ENCODE data around the gene WDR7. TPM values are rescaled to one million over a fixed set of nuclear protein-coding genes. Genes with fewer than 3 reads are reported as not detected.
A peak's percentile ranks its signal among the peaks of the same experiment; 100 is the strongest.
"Not testable (repeated sequence)": the region's sequence is repeated elsewhere in the genome, so short reads cannot be mapped to it uniquely, and the experiment has no call there.

Gene WDR7
- total RNA-seq, 1 experiment from 2014 or later = 5.1 TPM

DNA sequence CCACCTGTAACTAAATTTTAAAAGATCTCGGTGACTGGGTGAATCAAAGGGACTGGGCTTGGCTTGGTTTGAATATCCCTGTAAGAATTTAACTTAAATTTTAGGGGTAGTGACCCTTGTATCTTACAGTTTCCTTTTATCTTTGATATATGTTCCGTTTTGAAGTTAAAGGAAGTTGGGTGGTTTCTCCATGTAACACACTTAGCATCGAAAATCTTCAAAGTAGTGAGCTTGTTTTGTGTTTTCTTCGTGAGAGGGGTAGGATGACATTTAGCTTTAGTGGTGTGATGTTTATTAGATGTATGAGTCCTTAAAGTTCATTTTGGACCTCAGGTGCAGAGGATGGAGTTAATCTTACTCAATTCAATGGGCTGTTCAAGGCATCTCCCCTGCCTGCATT is 1.6 kb downstream of the WDR7 start:
- DNase-seq (ENCODE audit: extremely low read depth, low read depth) = no peak

DNA sequence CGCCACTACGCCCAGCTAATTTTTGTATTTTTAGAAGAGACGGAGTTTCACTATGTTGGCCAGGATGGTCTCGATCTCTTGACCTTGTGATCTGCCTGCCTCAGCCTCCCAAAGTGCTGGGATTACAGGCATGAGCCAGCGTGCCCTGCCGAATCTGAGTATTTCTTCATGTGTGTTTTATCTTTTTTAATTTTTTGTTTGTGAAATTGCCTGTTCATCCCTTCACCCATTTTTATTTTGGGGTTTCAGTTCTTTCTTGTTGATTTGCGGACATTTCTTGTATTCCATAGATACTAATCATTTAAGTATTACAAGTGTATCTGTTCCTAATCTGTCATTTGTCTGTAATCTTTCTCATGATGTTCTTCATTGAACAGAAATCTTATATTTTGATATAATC is 3.1 kb downstream of the WDR7 start:
- DNase-seq (ENCODE audit: extremely low read depth, low read depth) = not testable (repeated sequence)

DNA sequence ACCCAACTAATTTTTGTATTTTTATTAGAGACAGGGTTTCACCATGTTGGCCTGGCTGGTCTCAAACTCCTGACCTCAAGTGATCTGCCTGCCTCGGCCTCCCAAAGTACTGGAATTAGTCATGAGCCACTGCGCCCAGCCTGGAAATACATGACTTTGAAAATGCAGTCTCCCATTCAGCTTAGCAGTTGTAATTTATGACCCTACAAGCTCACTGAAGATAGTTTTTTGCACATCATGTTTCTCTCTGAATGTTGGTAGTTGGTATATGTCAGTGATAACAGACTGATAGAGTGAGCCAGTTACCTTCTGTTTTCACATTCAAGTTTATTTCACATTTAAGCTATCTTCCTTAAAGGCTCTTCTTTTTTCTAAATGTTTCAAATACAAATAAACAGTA is 7.1 kb downstream of the WDR7 start:
- no peak for DNase-seq (ENCODE audit: extremely low read depth, low read depth)

DNA sequence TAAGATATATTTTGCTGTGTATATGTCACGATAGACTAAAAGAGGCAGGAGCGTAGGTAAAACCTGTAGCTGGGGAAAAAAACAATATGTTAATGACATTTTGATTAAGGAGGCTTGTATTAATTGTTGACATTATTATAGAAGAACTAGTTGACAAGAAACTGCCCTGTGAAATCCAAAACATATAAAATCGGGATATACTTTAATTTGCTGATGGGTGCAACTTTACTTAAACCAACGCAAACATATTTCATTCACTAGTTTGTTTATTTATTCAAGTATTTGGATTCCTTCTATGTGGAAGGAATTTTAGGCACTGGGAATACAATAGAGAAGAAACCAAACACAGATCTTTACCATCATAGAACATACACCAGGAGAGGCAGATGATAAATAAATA is 8.0 kb downstream of the WDR7 start:
- no peak for DNase-seq (ENCODE audit: extremely low read depth, low read depth)

DNA sequence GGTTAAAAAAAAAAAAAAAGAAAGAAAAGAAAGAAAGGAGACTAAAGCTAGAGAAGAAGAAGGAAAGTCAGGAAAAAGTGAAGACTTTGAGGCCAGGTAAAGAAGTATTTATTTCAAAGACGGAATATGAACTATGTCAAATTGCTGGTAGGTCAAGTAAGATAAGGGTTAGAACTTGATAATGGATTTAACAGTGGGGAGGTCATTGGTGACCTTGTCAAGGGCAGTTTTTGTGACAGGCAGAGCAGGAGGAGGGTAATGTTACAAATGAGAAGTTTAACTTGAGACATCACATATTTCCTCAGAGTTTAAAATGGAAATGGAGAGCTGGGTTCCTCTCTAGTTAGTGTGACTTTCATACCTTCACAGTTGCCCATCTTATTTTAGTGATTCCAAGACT is 9.5 kb downstream of the WDR7 start:
- no peak for DNase-seq (ENCODE audit: extremely low read depth, low read depth)

DNA sequence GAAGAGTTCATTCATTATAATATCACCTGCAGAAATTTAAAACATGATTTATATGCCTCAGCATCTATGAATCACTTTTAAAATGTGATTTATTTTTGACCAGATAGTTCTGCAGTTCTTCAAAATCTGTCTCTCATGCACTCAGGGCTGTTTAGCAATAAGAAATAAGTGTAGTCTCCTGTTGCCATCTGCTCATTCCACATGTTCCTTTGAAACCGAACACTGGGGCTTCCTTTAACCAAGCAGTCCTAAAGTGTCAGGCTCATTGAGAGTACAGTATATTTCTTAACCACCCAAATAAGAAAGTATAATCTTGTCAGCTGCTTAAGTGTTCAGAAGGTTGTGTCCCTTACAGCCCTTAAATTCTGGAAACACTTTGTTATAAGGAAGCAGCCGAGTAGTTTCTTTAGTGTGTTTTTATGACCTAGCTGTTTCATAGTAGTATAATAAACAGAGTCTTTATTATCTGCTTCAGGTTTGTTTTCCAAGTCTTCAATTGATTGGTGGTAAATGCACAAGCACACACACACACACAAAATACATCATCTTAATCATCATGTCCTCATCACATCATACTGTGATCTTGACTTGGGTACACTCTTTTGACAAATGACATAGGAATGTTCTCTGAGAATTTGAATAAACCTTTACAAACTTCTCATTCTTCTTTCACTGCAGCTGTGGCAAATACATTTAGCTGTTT is 10.4 kb downstream of the WDR7 start:
- no peak for DNase-seq (ENCODE audit: extremely low read depth, low read depth)

DNA sequence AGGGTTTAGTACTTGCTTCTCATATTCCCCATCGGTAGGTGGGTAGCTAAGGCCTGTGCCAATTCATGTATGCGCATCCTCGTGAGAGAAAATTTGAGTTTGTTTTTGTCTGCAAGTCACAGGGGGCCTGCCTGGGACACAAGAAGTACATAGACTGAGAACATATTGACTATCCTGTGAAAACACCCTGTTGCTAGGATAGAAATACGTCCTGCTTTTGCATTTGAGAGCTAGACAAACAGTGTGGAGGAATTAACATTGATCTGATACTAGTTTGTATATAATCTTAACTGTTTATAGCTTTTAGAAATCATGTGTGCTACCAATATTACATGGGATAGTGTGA is 10.9 kb downstream of the WDR7 start:
- no peak for DNase-seq (ENCODE audit: extremely low read depth, low read depth)

DNA sequence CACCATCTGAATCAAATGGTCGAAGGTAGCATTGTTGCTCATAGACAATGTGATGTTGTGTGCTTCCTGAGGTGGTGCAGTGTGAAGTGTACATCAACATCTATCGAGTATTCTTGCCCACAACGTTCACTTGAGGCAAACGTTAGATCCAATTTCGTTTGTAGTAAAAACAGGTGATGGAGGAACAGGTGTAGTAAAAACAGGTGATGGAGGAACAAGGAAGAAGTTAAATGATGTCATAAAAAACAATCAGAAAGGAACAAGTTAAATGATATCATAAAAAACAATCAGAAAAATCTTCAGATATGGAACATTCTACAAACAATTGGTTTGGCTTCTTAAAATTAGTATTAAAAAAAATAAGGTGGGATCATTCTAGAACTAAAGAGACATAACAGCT is 11.3 kb downstream of the WDR7 start:
- no peak for DNase-seq (ENCODE audit: extremely low read depth, low read depth)

DNA sequence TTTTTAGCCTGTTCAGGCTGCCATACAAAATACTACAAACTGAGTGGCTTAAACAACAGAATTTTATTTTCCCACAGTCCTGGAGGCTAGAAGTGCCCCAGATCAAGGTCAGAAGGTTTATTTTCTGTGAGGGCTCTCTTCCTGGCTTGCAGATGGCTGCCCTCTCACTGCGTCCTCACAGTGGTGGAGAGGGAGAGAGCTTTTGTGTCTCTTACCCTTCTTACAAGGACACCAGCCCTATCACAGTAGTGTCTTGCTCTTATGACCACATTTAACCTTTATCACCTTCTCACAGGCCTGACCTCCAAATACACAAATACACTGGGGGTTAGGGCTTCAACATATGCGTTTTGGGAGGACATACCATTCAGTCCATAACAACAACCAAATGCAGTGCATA is 11.7 kb downstream of the WDR7 start:
- no peak for DNase-seq (ENCODE audit: extremely low read depth, low read depth)

DNA sequence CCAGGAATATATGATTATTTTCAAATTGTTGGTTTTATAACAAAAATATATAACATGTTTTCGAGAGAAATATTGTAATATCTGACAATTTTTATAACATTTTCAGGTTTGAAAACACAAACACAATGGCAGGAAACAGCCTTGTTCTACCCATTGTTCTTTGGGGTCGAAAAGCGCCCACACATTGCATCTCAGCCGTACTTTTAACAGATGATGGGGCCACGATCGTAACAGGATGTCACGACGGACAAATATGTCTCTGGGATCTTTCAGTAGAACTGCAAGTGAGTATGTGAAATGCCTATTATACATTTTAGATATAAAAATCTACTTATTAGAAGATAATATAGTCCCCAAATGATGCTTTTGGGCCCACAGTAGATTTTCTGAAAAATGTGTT is 21.2 kb downstream of the WDR7 start:
- no peak for DNase-seq (ENCODE audit: extremely low read depth, low read depth)

DNA sequence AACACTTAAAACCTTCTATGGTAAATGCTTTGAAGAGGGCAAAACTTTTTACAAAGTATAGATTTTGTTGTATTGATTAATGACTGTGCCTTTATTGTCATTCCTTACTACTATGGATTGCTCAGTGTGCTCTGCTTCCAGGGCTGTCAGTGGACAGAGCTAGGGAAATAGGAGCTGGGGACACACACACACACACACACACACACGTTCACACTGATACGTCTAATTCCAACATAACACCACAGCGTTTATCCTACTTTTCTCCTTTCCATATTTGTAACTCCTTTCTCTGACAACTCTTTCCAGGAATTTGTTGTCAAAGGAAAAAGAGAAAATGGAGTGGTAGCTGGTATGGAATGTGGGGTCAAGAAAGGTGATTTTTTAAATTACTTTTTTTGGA is 21.8 kb downstream of the WDR7 start:
- no peak for DNase-seq (ENCODE audit: extremely low read depth, low read depth)

DNA sequence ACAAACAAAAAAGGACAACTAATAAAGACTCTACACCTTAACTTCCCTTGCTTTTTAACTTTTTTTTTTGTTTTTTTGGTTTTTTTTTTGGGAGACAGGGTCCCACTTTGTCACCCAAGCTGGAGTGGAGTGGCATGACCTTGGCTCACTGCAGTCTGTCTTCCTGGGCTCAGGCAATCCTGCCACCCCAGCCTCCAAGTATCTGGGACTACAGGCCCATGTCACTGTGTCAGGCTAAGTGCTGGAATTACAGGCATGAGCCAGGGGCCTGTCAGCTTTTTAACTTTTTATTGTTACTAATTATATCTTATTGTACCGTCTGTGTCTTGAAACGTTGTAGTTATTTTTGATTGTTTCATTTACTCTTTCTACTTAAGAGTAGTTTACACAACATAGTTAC is 25.5 kb downstream of the WDR7 start:
- no peak for DNase-seq (ENCODE audit: extremely low read depth, low read depth)

DNA sequence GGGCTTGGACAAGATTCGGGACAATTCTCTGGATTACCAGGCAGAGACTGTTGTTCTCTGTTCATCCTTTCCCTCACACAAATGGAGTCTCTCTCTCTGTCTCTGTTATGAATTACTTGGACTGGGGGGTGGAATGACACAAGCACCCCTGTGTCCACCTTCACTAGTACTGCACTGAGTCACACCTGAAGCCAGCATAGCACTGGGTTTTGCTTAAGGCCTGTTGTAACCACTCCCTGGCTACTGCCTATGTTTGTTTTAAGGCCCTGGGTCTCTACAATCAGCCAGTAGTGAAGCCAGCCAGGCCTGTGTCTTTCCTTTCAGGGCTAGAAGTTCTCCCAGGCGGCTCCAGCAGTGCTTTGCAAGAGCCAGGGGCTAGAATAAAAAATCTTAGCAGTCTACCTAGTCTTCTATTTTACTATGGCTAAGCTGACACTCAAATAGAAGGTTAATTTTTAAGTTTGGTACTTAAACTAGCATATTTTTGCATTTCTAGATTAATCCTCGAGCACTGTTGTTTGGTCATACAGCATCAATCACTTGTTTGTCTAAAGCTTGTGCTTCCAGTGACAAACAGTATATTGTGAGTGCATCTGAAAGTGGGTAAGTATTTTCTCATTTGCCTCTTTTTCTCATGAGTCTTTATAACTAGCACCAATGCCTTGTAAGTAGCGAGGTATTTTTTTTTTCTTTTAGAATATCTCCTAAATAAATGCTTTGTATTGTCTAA is 27.8 kb downstream of the WDR7 start:
- no peak for DNase-seq (ENCODE audit: extremely low read depth, low read depth)

DNA sequence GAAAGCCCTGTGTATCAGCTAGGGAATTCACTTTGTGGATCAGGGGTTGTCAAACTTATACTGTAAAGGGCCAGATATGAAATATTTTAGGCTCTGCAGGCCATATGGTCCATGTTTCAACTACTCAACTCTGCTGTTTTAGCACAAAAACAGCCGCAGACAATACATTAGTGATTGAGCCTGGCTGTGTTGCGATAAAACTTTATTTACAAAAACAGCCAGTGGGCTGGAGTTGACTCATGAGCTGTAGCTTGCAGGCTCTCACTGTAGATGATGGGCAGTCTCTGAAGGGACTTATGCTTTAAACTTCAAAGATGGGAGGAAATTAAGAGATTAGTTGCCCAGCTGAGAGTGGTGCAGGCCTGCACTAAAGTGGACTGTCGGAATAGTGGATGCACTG is 33.1 kb downstream of the WDR7 start:
- no peak for DNase-seq (ENCODE audit: extremely low read depth, low read depth)

DNA sequence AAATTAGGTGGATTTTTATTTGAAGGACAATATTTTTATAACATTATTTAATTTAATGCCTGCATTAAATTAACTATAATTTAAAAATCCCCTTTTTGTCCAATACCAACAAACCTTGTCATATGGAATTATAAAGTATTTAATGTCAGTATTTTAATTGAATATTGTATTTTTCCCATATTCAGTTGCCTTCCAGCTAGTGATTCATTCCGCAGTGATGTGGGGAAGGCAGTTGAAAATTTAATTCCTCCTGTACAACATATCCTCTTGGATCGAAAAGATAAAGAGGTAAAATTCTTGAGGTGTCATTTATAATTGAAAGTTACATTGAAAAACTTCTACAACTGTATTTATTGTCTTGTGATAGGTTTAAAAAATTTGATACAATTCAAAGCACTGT is 40.4 kb downstream of the WDR7 start:
- no peak for DNase-seq (ENCODE audit: extremely low read depth, low read depth)

DNA sequence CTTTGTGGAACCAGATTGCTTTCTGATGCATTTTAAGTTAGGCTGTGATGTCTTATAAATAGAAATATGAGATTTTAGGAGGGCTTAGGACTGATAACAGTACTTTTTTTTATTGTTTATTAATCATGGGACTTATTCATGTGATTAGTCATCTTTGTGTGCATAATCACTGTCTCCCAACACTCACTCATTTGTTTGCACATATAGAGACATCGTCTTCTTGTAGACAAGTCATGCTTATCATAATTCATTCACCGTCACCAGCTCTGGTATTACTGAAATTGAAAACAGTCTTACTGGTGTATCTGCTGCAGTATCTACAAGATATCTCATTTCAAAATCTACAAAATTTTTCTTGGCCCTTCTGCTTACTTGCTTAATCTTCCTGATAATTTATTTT is 45.8 kb downstream of the WDR7 start:
- no peak for DNase-seq (ENCODE audit: extremely low read depth, low read depth)

DNA sequence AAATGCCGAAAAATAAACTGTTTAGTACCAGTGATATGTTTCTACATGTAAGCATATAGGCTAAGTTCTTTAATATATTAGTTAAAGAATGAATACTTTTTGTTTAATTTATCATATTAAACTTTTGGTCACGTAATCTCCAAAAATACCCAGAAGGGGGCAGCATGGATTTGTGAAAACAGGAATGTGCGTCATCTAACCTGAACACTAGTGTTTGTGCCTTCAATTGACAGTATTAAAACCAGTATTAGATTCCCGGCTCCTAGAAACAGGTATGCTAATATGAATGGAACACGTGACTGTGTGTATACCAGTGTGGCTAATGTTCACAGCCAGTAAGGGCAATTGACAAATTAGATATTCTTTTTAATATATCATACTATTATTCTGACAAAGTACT is 51.8 kb downstream of the WDR7 start:
- peak; percentile 24 for DNase-seq (ENCODE audit: extremely low read depth, low read depth)

DNA sequence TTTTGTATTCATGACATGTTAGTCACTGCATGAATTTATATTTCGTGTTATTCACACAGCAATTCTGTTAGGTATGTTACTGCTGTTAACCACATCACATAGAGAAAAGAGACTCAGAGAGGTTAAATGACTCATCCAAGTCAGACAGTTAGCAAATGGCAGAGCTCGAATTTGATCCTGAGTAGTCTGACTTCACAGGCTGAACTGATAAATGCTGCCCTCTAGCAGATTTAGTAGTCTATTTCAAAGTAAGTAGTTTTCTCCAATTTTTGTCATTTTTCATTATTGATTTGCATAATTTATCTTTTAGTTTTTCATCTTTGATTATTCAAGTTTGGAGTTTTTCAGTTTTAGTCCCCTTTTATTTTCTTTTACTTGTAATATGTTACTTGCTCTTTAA is 58.3 kb downstream of the WDR7 start:
- DNase-seq (ENCODE audit: extremely low read depth, low read depth) = peak; percentile 44

DNA sequence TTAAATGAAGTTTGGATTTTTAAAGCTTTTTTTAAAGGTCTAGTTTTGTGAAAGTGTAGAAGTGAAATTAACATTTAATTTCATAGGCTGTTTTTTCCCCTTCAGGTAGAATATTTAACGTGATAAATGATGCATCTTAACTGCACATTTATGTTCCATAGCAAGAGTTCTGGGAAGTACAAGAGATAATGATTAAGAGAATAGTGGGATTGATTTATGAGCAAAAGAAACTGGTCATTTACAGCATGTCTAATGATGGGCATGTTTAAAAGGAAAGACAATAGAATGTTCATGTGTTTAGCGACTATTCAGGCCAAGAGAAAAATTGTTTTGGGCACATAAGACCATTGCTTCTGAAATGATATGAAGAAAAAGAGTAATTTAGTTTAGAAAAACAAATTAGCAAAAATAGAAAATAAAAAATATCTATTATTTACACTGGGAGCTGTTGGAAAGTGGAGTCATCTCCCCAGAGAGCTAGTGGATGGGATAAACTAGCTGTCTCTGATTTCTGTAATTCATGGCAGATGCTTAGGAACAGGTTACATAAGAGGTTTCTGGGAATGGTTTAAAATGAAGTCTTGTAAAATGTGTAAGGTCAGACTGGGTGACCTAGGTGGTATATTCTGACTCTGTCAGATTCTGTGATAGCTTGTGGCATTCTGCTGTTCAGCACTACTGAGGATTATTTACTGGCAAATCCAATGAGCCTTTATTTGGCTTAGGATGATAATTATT is 60.7 kb downstream of the WDR7 start:
- no peak for DNase-seq (ENCODE audit: extremely low read depth, low read depth)

DNA sequence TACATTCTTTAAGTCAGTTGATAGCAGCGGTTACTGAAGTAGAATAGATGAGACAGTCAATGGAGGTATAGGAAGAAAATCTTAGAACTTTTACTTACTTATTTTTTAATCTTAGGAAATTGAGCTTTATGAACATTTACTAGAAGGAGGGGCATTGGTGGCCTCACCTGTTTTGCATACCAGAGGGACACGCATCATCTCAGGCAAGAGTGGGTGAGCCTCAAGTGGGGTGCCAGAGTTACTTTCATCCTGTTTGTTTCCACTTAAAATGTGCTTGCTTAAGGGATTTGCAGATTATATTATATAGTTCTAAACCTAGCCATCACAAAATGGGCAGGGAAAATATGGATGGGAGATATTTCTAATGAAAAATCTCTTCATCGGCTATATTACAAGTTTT is 61.6 kb downstream of the WDR7 start:
- no peak for DNase-seq (ENCODE audit: extremely low read depth, low read depth)

DNA sequence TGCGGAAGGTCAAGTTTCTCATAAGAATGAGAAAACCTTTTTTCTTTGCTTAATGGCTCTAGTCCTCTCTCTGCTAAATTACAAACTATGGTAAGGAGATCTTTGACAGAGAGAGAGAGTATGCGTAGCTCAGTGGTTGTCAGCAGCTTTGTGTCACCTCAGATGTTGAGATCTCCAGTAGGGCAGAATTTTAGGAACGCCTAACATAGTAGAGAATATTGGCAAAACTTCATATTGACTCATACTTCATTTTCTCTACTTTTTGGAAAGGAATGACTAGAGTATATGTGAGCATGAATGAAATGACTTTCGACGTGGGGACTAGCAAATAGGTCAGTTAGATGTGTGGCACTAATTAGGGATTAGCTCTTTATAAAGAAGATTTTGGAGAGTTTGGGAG is 64.0 kb downstream of the WDR7 start:
- DNase-seq (ENCODE audit: extremely low read depth, low read depth) = no peak

DNA sequence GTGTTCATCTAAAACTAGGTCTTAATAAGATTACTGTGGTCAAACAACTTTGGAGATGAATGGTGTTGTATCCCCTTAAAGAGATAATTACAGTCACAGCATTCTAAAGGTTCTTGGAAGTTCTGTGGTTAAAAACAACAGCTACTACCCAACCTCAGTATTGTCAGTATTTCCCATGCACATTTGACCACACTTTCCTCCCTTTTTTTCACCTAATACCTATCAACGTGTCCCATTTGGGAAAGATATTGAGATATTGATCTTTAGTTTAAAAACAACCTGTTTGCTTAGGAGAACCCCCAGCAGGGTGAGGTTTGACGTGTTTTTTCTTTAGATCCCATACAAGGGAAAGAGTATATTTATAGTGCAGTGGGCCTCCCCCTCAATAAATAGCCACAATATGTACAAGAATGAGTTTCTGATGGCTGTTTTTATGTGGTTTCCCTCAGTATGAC is 65.6 kb downstream of the WDR7 start:
- no peak for DNase-seq (ENCODE audit: extremely low read depth, low read depth)
